SW480 (cell line): ENCODE results near the gene ZNF84.

Experiments
- DNase-seq: peaks from one replicate; pipeline ENCODE4 v3.0.0-alpha.2; 2016; ENCODE audit warnings: low spot score

Gene ZNF84

GRCh38 chr12:133037207-133038005 is at the start of gene ZNF84:
ZNF84 (plus strand) TSS chr12:133037509; CDS start chr12:133041468, 3,959 bp downstream.
- peak; percentile 97 for DNase-seq

- DNase-seq = no peak
Observed at GRCh38 chr12:132998741-132999140, 38.6 kb upstream of the ZNF84 start.

DNA sequence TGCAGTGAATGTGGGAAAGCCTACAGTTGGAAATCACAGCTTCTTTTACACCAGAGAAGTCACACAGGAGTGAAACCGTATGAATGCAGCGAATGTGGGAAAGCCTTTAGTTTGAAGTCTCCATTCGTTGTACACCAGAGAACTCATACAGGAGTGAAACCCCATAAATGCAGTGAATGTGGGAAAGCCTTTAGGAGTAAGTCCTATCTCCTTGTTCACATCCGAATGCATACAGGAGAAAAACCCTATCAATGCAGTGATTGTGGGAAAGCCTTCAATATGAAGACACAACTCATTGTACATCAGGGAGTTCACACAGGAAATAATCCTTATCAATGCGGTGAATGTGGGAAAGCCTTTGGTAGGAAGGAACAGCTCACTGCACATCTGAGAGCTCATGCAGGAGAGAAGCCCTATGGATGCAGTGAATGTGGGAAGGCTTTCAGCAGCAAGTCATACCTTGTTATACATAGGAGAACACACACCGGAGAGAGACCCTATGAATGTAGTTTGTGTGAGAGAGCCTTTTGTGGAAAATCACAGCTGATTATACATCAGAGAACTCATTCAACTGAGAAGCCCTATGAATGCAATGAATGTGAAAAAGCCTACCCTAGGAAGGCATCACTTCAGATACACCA is 26.5 kb upstream of the ZNF84 start:
- DNase-seq = no peak

DNA sequence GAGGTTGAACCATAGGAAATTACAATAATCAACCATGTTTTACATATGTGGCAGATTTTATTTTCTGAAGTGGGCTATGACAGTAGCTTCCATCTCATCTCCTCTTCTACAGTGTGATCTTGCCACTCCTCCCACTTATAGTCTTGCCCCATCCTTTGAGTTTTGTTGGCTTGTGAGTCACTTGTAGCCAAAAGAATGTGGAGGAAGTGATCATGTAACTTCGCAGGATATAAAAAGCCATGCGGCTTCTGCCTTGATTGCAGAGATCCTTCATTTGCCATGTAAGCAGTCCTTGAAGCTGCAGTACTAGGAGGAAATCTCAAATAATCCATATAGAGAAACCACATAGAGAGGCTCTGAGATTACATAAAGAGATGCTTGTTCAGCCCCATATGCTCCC is 13.7 kb upstream of the ZNF84 start:
- DNase-seq = no peak

DNA sequence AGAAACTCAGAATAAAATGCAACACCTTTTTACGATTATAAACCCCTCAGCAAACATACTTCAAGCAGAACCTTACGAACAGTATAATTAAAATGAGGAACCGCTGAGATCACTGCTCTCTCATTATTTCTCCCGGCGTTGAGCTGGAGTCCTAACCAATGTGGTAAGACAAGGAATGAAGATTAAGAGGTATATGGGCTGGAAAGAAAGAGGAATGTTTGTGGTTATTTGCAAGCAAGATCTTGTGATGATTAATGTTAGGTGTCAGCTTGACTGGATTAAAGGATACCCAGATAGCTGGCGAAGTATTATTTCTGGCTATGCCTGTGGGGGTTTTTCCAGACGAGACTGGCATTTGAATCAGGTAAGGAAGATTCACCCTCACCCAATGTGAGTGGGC is 10.3 kb upstream of the ZNF84 start:
- no peak for DNase-seq

DNA sequence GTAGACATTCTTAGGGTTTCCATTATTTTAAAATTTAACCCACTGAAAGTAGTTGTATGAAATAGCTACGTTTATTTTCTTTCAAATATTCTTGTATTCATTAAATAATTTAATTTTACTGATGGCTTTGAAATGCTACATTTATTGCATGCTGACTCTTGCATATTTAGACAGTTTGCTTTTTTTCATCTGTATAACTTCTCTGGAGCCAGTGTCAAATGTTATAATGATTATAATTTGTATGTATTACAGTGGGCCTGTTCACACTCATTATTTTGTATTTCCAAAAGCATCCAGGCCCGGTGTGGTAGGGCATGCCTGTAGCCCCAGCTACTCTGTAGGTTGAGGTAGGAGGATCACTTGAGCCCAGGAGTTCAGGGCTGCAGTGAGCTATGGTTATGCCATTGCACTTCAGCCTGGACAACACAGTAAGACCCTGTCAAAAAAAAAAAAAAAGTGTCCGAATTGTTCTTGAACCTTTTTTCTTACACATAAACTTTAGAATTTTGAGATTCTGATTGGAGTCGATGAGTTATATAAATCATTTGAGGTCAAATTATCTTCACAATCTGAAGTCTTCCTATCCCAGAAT is 905 bp downstream of the ZNF84 start:
- DNase-seq = no peak

DNA sequence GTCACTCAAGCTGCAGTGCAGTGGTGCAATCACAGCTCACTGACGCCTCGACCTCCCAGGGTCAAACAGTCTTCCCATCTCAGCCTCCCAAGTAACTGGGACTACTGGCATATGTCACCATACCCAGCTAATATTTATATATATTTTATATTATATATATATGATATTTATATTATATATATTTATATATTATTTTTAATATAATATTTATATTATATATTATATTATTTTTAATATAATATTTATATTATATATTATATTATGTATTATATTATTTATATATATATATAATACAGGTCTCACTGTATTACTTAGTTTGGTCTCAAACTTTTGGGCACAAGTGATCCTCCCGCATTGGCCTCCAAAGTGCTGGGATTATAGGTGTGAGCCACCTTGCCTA is 9.4 kb downstream of the ZNF84 start:
- DNase-seq = no peak

- DNase-seq = no peak
Observed at GRCh38 chr12:133057446-133057845, 20.1 kb downstream of the ZNF84 start.

DNA sequence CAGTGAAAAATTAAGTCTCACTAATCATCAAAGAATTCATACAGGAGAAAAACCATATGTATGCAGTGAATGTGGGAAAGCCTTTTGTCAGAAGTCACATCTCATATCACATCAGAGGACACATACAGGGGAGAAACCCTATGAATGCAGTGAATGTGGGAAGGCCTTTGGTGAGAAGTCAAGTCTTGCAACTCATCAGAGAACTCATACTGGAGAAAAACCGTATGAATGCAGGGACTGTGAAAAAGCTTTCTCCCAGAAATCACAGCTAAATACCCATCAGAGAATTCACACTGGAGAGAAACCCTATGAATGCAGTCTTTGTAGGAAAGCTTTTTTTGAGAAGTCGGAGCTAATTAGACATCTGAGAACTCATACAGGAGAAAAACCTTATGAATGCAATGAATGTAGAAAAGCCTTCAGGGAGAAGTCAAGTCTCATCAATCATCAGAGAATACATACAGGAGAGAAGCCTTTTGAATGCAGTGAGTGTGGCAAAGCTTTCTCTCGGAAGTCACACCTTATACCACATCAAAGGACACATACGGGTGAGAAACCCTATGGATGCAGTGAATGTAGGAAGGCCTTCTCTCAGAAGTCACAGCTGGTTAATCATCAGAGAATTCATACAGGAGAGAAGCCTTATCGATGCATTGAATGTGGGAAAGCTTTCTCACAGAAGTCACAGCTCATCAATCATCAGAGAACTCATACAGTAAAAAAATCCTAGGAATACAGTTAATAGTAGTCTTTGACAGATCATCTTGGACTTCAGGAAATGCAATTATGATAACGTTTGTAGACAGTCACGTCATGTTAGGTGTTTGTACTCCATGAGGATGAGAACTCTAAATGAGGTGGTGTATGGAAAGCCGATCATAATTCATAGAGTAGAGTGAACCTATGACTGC is 21.1 kb downstream of the ZNF84 start:
- DNase-seq = no peak

GRCh38 chr12:133061954-133062353 is 24.6 kb downstream of the ZNF84 start:
- DNase-seq = no peak

DNA sequence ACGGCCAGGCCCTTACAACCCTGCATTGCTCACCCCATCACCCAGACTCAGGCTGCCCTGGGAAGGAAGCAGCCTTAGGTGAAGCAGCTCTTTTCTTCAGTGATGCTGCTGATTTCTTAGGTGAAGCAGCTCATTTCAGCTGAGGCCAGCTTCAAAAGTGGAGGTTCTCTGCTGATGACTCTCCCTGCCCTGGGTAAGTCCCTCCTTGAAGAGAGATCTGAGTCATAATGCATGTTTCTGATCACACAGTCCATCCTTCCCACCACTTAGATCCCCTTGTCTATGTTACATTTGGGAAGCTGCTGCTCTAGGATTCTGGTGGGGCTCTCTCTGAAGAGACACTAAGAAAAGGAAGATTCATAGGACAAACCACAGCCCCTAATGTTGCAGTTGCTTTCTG is 26.2 kb downstream of the ZNF84 start:
- DNase-seq = no peak

- DNase-seq = no peak
Observed at GRCh38 chr12:133073836-133074235, 36.5 kb downstream of the ZNF84 start.

- peak; percentile 98 for DNase-seq
Observed at GRCh38 chr12:133080026-133080367, 42.7 kb downstream of the ZNF84 start.

DNA sequence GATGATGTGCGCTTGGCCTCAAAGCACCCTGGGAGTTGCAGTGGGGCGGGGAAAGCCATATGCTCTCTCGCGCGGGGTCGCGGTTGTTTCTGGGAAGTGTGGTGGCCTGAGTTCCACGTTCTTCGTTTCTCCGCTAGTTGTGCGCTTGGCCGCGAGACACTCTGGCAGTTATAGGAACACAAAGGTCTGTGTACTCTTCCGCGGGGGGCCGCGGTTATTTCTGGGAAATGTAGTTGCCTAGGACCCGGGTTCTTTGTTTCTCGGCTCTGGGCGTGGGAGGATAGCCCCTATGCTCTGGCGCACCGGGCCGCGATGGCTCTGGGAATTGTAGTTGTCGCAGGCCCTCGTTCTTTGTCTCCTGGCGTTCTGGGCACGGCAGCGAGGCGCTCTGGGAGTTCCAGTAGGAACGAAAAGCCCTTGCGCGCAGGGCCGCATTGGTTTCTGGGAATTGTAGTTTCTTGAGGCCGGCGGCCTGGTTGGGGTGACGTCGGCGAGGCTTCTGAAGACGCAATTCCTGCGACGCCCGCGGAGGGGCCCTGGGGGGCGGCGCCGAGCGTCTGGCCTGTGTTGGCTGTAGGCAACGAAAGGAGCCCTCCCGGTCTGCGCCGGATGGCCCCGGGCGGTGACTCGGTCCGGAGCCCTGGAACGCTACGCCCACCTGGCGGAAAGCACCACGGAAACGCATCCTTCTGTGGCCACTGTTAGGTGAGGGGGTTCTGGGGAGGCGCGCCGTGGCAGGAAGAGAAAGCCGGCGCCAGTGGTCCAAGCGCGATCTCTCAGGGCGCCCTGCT is 43.3 kb downstream of the ZNF84 start, which contains the start of gene ZNF140:
TSS of gene ZNF140 (plus strand) at position 556 of the 791 bp plus-strand sequence. CDS start 398 bp downstream, outside the sequence.
- peak; percentile 92 for DNase-seq

GRCh38 chr12:133081159-133081780 is 44.0 kb downstream of the ZNF84 start:
- no peak for DNase-seq

- no peak for DNase-seq
Observed at GRCh38 chr12:133083345-133083744, 46.0 kb downstream of the ZNF84 start.

DNA sequence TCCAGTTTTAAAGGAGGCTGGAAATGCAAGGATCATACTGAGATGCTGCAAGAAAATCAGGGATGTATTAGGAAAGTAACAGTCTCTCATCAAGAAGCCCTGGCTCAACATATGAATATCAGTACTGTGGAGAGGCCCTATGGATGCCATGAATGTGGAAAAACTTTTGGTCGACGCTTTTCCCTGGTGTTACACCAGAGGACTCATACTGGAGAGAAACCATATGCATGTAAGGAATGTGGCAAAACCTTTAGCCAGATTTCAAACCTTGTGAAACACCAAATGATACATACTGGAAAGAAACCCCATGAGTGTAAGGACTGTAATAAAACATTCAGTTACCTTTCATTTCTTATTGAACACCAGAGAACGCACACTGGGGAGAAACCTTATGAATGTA is 68.3 kb downstream of the ZNF84 start:
- DNase-seq = no peak

- DNase-seq = no peak
Observed at GRCh38 chr12:133106253-133106652, 68.9 kb downstream of the ZNF84 start.

GRCh38 chr12:133107121-133107520 is 69.8 kb downstream of the ZNF84 start:
- no peak for DNase-seq

GRCh38 chr12:133108150-133108549 is 70.8 kb downstream of the ZNF84 start:
- no peak for DNase-seq
